ENCODE measurements around the gene MAP2. TPM values are rescaled to one million over a fixed set of nuclear protein-coding genes. Genes with fewer than 3 reads are reported as not detected.

The MAP2 gene
- total RNA-seq, 1 donor from 2014 or later: 3.4 TPM

DNA sequence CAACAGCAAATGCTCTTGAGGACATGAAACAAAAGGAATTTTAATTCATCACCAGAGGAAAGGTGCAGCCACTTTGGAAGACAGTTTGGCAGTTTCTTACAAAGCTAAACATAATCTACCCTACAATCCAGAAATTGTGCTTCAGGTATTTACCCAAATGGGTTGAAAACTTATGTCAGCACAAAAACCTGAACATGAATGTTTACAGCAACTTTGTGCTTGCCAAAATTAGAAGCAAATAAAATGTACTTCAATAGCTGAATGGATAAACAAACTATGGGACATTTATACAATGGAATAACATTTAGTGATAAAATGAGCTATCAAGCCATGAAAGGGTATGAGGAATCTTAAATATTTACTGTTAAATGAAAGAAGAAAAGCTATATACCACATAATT is 6.9 kb upstream of the MAP2 start:
- intact Hi-C loops (cut with micrococcal nuclease): no loop called here
- no peak for DNase-seq
- no peak for ATAC-seq

DNA sequence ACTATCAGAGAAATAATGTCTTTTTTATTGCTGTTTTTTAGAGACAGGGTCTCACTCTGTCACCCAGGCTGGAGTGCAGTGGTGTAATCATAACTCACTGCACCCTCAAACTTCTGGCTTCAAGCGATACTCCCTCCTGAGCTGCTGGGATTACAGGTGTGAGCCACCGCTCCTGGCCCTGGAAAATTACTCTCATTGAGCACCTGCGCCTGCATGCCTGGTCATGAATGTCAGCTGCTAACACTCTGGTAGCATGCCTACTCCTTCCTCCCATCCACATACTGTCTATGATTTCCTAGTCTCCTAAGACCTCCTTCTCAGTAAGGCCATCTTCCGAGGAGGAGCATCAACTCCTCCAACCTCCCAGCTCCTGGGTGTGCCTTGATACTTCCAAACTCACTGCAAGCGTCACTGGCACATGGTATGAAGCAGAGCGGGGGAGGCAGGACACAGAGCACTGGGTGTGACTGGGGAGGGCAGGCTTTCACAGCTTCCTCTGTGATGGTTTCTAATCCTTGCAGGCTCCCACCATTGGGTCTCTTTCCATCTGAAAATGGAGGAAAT is 1.6 kb upstream of the MAP2 start:
- no peak for DNase-seq
- intact Hi-C loops (cut with micrococcal nuclease): no loop called here
- ATAC-seq: no peak

DNA sequence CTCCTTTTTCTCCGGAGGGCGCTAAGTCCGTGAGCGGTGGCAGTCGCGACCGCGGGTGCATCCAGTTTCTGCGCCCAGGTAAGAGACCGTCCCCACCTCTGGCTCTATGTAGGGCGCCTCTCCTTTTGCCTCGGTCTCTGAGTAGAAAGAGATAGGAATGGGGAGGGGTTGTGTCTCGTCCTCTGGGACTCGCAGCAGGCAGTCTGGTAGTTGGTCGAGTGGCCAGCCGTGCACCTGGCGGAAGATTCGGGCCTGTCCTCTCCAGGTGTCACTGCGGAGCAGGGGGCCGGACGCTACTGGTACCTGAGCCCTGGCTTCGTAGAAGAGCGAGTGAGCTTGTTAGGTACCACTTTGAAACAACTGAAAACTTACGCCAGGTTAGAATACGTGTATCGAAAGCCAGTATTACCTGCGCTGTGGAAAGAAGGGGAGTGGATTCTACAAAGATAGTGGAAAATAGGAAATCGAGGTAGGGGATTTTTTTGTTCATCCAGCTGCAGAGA is 403 bp downstream of the MAP2 start:
- intact Hi-C loops (cut with micrococcal nuclease): no loop called here
- DNase-seq (no peak), ATAC-seq (peak; percentile 5)

DNA sequence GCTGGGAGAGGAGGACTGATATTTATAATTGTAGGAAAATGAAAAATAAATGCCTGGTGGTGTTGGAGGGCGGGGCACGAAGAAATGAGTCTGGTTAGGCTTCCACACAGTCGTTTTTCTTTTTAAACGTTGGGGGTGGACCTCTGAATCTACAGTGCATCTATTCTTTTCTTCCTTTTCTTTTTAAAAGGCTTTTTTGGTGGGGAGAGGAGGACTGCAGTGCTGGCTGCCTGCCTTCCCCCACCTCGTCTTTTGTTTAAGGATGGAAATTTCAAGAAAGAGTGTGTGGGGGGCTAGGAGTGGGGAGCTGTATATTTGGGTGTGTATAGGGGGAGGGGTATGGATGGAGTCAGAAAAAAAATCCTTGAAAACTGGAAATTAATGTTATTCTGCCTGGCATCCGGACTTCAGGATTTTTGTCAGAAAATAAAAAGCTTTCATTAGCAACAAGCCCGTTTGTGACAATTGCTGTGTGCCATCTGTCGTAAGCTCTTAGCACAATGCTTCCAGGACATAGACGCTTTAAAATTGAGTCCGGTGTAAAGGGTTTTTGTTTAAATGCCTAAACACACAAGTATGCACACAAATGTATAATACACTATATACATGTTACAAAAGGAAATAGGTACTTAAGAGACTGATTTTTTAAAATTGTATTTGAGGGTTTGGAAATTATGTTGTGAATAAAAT is 1.1 kb downstream of the MAP2 start:
- no peak for DNase-seq
- no peak for ATAC-seq
- intact Hi-C loops (cut with micrococcal nuclease): no loop called here

DNA sequence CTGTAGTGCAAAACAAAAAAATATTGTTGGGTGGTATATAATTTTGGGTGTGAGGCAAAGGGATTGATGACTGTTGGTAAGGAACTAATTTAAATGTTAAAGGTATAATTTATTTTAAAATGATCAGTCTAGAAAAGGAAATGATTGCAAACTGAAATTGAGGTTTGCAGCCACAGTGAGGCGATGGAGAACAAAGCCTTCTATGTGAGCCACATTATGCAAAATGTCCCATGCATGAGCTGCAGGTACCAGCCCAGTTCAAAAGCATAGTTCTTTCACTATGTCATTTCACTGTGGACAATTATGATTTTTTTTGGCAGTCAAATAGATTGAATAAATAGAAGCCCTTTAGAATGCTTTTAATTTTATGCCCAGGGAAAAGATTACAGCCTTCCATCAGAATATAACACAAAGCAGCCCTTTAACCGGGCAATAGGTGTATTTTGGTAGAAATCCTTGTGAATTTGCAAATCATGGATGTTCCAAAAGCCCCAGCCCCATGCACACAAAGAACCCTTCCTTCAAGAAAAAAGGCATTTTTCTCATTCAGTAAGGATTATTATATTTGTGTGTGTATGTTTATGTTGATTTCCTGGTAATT is 1.7 kb downstream of the MAP2 start:
- intact Hi-C loops (cut with micrococcal nuclease): no loop called here
- DNase-seq: no peak

DNA sequence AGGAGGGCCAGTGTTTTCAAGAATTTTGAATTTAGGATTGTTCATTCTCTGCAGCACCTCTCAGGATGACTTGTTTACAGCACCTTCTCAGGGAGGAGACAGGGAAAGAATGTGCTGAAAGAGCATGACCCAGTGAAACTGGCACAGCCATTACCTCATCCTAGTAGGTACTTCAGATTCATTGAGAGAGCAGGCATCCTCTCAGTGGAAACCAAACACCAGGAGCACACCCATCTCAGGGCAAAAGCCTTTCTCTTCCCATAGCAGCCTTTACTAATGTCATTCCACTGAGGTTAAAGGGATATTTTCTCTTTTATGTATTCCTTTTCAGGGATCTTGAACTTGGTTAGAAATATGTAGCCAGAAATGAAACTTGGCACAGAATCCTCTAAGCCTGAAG is 2.6 kb downstream of the MAP2 start:
- ATAC-seq (no peak), DNase-seq (no peak)
- intact Hi-C loops (cut with micrococcal nuclease): no loop called here

More for the DNA sequence above, 1.7 kb downstream of the MAP2 start:
- no peak for ATAC-seq

DNA sequence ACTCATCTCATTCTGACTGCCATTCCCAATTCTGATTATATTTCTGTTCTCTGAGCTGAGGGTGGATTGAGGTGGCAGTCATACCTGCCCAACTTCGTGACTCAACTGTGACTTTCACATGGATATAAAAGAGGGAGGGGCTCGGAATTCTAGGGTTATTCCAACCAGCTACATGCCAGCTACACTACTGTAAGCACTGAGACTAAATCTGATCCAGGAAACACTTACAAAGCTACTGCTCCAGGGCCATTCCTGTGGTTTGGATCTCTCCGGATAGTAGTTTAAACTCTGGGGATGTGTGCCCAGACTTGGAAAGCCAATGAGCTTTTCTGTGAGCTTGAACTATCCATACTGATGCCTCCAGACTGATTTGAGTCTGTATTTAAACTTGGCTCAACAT is 7.9 kb downstream of the MAP2 start:
- intact Hi-C loops (cut with micrococcal nuclease): no loop called here
- no peak for DNase-seq
- ATAC-seq: no peak

DNA sequence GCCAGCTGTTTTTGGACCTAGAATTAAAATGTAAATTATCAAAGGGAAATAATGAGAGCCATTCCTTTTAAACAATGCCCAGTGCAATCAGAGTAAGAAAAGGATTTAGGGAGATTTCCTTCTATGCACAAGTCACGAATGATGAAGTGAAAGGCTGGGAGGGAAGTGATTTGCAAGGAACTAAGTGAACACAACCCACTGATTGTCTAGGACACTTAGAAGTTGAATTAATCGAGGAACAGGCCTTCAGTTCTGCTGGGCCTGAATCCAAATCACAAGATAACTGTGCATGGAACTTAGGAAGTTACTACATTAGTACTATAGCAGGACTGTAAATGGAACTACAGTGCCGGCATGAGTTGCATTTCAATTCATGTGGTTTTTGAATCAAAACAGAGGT is 17.7 kb downstream of the MAP2 start:
- intact Hi-C loops (cut with micrococcal nuclease): no loop called here
- ATAC-seq: peak; percentile 76

DNA sequence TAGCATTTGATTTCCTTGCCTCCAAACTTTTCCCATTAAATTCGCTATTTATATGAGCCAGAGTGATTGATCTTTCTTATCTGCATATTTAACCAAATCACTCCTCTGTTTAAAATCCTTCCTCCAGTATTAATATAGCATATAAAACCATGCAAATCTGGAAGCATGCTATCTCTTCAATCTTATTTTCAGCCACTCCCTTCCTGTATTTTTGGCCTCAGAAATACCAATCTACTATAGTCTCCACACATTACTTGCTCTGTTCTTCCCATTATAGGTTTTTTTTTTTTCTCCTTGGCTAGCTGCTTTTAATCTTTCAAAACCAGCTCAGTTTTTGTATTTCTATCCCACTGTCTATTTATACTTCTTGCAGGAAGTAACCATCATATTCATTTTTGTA is 19.1 kb downstream of the MAP2 start:
- DNase-seq: no peak
- no peak for ATAC-seq
- intact Hi-C loops (cut with micrococcal nuclease): no loop called here

More for the DNA sequence above, 17.7 kb downstream of the MAP2 start:
- DNase-seq: no peak

DNA sequence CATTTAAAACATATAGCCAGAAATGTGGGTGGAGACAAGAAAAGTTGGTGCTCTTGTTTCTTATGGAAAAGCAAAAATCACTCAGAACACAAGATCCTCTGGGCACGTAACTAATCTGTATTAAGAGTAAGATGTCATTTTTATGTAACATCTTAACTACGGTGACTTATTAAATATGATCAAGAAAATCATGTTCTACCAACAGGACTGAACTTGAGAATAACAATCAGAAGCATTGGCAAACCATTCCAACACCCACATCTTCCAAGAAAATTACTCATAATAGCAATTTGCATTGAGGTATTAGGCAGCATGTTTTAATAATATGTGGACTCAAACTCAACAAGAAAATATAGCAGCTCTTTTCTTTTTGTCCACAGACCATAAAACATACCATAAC is 21.6 kb downstream of the MAP2 start:
- intact Hi-C loops (cut with micrococcal nuclease): no loop called here
- no peak for DNase-seq

DNA sequence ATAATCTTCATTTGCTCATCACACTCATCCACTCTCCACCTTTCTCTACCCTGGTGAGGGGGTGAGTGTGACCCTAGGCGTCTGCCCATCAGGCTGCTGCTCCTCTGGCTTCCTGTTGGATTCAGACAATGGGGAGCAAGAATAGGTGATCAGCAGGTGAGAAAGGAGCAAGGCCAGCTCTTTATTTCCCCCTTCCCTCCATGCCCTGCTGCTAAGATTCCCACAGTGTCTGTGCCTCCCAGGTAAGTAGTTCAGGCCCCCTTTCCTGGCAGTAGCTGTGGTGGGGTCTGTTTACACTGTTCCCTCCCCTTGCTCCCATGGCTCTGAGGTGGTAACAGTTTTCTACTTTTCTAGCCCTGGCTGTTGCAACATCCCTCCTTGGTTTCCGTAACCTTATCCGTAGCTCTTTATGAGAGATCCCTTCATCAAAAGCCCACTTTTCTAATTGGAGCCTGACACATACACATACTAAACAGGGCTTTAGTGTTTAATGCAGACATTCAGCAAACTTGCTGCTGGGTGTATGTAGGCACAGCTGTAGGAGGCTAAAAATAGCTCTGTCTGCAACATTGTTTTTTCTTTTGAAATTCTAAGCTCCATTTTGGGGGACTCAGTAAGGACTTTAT is 27.5 kb downstream of the MAP2 start:
- intact Hi-C loops (cut with micrococcal nuclease): no loop called here
- ATAC-seq (no peak), DNase-seq (no peak)

More for the DNA sequence above, 21.6 kb downstream of the MAP2 start:
- ATAC-seq: no peak

DNA sequence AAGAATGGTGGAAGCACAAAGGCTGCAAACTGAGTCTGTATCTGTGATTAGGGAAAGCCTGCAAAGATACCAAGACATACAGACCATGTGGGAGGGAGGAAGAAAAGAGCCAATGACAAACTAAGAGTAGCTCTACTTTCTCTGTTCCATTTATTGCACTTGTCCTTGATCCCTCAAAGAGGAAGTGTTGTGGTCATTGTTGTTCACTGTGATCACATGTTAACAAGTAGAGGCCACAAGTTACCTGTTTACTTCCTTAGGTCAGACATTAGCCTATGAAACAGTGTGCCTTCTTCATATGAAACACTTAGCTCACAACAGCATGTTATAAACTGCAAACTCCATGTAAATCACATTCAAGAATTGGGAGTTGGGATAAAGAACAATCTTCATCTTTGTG is 32.6 kb downstream of the MAP2 start:
- intact Hi-C loops (cut with micrococcal nuclease): no loop called here
- no peak for DNase-seq
- ATAC-seq: no peak

DNA sequence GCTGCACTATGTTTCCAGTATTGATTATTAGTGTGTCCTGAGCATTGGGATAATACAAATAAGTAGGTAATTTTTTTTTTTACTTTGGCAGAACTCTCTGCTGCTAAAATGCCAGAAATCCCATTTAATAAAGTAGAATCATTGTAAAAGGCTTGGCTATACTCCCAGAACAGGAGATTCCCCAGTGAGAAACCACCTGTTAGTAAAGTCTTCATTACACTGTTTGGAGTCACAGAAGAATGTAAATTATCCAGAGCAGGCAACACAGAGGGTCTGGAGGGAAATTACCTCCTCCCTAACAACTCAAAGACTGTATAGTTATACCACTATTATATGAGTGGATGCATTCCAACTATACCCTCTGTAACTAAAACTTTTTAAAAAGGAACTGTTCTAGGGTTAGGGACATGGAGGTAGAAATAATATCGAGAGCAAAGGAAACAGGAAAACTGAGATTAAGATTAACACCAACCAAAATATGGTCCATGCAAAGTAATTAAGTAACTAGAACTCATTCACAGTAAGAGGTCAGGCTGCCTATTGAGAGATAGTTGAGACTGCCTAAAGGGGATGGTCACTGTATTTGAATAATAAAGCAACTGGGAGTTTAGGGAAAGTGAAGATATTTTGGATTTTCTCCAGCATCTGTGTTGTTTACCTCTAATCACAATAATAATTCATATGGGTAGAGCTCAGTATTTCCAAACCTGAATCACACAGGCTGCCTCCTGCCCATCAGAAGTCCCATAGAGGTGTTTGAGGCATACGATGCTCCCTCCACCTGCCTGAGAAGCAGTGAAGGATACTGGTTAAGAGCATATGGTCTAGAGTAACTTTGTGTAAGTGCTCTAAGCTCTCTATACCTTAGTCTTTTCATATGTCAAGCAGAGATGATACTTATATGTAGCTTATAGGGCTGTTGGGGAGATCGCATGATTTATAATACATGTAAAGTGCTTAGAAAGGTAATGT is 34.4 kb downstream of the MAP2 start:
- intact Hi-C loops (cut with micrococcal nuclease): no loop called here
- ATAC-seq (no peak), DNase-seq (no peak)

DNA sequence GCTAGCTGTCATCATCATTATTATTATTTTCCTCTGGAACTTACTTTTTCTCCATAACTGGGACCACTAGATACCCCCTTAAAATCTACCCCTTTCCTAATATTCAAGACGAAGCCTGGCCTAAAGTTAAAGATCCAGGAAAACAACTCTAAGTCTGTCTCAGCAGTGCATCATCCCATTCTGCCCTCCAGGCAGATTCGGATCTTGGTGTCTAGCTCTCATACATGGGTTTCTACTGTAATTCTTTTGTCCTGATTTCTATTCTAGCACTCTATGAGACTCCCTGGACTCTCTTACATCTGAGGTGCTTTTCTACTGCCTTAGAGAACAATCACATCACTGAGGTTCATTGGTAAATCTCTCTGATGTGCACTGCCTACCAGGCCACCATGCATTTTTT is 35.5 kb downstream of the MAP2 start:
- no peak for DNase-seq
- no peak for ATAC-seq
- intact Hi-C loops (cut with micrococcal nuclease): no loop called here

DNA sequence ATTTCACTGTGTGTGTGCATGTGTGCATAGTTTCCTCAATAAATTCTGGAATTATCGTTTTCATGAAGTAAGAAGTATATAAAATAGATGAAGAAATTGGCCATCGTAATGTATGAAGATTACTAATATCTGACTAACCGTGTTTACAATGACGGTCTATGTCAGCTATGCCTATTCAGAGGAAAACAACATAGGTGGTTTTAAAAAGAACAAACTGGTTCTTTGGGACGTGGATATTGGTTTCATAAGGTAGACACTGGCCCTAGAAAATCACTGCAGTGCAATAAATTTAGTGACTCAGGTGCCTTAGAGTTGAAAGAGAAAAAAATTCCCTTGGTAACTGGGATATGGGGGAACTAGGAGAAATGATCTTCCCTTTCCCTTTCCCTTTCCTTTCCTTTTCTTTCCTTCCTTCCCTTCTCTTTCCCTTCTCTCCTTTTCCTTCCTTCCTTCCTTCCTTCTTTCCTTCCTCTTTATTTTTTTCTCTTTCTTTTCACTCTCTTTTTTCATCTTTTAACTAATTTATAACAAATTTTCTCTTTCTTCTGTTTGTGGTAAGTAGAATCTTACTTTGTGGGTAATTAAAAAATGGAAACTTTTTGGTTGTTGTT is 36.4 kb downstream of the MAP2 start:
- DNase-seq (no peak), ATAC-seq (no peak)
- intact Hi-C loops (cut with micrococcal nuclease): no loop called here

DNA sequence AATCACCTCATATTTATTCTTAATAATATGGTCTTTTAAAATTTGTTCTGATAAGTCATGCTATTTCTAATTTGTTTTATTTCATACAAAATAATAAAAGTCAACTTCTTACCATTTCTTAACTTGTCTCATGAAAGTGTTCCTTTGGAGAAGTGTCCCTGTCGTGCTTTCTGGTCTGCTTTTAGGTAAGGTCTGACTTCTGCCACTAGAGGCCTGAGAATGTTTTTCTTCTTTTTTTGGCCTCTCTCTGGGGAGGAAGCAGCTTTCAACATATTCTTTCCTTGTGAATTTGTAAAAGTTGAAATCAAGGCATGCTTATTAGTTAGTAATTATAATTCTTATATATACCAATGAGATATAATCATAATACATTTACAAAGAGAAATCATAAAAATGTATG is 39.4 kb downstream of the MAP2 start:
- DNase-seq (no peak), ATAC-seq (no peak)
- intact Hi-C loops (cut with micrococcal nuclease): no loop called here

DNA sequence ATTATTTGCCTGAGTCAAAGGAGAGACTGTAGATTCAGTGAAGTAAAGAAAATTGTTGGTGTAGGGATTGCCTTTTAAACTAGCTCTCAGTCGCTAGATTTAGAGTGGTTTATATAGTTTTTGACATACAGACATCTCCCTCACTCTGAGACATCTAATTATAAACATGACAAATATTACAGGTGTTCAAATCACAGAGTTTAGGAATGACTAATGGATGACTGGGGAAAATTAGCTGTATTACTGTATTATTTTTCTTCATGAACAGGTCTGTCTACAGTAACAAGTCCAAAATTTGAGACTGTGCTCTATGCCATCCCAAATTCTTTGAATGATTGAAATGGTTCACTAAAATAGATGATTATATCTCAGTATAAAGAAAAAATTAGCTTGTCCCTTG is 40.0 kb downstream of the MAP2 start:
- DNase-seq (no peak), ATAC-seq (no peak)
- intact Hi-C loops (cut with micrococcal nuclease): no loop called here

DNA sequence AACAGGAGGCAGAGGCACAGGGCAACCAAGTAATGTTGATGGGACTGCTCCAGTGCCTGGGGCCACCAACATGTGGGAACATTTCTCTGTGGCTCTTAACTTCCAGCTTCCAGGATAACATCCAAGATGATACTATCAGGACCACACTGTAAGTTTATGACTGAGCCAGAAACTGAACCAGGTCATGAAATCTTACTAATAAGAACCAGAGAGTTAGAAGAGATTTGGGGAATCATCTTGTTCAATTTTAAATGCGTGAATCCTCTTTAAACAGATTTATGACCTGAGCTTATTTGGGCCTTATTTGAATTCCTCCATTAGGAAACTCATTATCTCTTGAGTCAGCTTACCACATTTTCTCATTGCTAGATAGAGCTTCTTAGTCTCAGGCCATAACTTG is 45.0 kb downstream of the MAP2 start:
- intact Hi-C loops (cut with micrococcal nuclease): no loop called here
- DNase-seq (no peak), ATAC-seq (no peak)

DNA sequence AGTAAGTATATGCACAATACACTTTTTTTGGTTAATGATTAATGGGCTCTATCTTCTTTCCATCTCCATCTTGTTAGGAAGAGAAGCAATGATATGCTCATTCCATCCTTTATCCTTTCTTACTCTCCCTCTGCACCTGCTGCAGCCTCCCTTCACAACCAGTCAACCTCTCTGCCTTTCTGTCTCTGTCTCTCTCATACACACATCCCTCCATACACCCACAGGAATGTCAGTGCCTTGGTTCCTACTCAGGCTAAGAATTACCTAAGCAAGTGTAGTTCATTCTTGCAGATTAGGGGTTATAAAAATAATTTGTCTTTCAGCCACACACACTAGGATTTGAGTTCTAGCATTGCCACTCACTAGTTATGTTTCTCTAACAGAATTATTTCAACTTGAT is 45.6 kb downstream of the MAP2 start:
- ATAC-seq: no peak
- intact Hi-C loops (cut with micrococcal nuclease): no loop called here
- no peak for DNase-seq

Measured in left ventricle myocardium superior (tissue), 1 donor.